ENCODE measurements around the gene SLC41A2.
"Not testable (repeated sequence)": the region's sequence is repeated elsewhere in the genome, so short reads cannot be mapped to it uniquely, and the experiment has no call there.

- not testable (repeated sequence) for TF ChIP-seq SP1 (IDR thresholded peaks at IDR 0.05); SUZ12 (IDR thresholded peaks at IDR 0.05); FOXK2 (IDR thresholded peaks at IDR 0.05); HDGF (IDR thresholded peaks at IDR 0.05; ENCODE audit: borderline replicate concordance); ARNT (IDR thresholded peaks at IDR 0.05); BHLHE40 (IDR thresholded peaks at IDR 0.05; ENCODE audit: borderline replicate concordance); NFRKB (IDR thresholded peaks at IDR 0.05); FOXM1 (IDR thresholded peaks at IDR 0.05; ENCODE audit: borderline replicate concordance); LEF1 (IDR thresholded peaks at IDR 0.05; ENCODE audit: borderline replicate concordance); CTBP1 (IDR thresholded peaks at IDR 0.05; ENCODE audit: borderline replicate concordance); TARDBP (IDR thresholded peaks at IDR 0.05); PKNOX1 (IDR thresholded peaks at IDR 0.05); FOXA1 (IDR thresholded peaks at IDR 0.05); ZNF384 (IDR thresholded peaks at IDR 0.05)
Observed at GRCh38 chr12:104948716-104949115, 9.4 kb downstream of the SLC41A2 start.

Measured in HEK293T (cell line).